ENCODE measurements around the gene SLIT2.

SLIT2 gene

DNA sequence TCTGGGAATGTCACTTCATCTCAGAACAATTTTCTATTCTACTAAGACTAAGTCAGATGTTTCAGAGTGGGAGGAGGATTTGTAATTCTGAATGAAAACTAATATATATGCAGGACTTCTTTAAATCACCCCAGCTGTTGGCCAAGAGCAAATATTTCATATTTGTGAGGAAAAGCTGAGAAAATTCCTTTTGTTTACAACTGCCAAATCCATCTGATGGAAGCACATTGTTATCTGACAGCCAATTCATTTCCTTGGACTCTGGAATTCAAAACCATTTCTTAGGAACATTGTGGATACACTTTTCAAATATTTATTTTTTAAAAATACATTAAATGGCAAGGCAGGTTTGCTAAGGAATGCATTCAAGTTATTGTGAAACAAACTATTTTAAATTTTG, 8.0 kb downstream of the SLIT2 start:
- Histone ChIP-seq H3K23ac (ENCODE audit: low read length) (no peak overlapping the region), H2AFZ (ENCODE audit: insufficient read depth, low read length, poor library complexity) (no peak overlapping the region), H4K91ac (ENCODE audit: low read depth, low read length) (no peak overlapping the region), H3K79me1 (ENCODE audit: low read length) (peaks cover under 1% of the 10 kb centered on the region), H4K8ac (ENCODE audit: low read depth, low read length) (no peak overlapping the region), H2BK12ac (ENCODE audit: low read length) (no peak overlapping the region), H3K4ac (ENCODE audit: low read depth, low read length) (no peak overlapping the region), H2BK120ac (ENCODE audit: insufficient read depth, low read length, poor library complexity) (no peak overlapping the region), H2AK5ac (ENCODE audit: low read length) (no peak overlapping the region), H3K18ac (ENCODE audit: low read length) (no peak overlapping the region), H3K4me1 (ENCODE audit: control insufficient read depth in 1 of 2, insufficient read depth in 2 of 2, low read length in 2 of 2) (peaks cover 5 to 7% of the 10 kb centered on the region in 2 experiments), H3K36me3 (ENCODE audit: control insufficient read depth in 1 of 2, insufficient read depth in 2 of 2, low read length in 2 of 2) (no peaks in the 10 kb centered on the region), H3K4me2 (ENCODE audit: low read length) (no peak overlapping the region), H3K79me2 (ENCODE audit: control insufficient read depth, insufficient read depth, low read length, poor library complexity) (no peaks in the 10 kb centered on the region), H2BK5ac (ENCODE audit: low read depth, low read length, poor library complexity) (no peak overlapping the region), H3K9ac (ENCODE audit: low read length) (no peak overlapping the region), H3K9me3 (ENCODE audit: insufficient read depth, low read depth, low read length) (no peaks in the 10 kb centered on the region), H3K27ac (ENCODE audit: low read depth, low read length) (no peak overlapping the region), H4K12ac (ENCODE audit: low read depth, low read length) (no peak overlapping the region), H3K14ac (ENCODE audit: low read length) (no peak overlapping the region), H3K4me3 (ENCODE audit: low read depth, low read length) (no peak overlapping the region), H3K27me3 (ENCODE audit: insufficient read depth, low read length) (peaks cover 5% of the 10 kb centered on the region)
- no peak for DNase-seq

GRCh38 chr4:20260821-20261220, 9.1 kb downstream of the SLIT2 start:
- Histone ChIP-seq H3K14ac (ENCODE audit: low read length) (no peak overlapping the region), H2BK120ac (ENCODE audit: insufficient read depth, low read length, poor library complexity) (no peak overlapping the region), H3K23ac (ENCODE audit: low read length) (no peak overlapping the region), H3K4me2 (ENCODE audit: low read length) (no peak overlapping the region), H2BK5ac (ENCODE audit: low read depth, low read length, poor library complexity) (no peak overlapping the region), H3K9ac (ENCODE audit: low read length) (no peak overlapping the region), H3K4me3 (ENCODE audit: low read depth, low read length) (no peak overlapping the region), H3K4ac (ENCODE audit: low read depth, low read length) (no peak overlapping the region), H4K91ac (ENCODE audit: low read depth, low read length) (no peak overlapping the region), H3K4me1 (ENCODE audit: control insufficient read depth in 1 of 2, insufficient read depth in 2 of 2, low read length in 2 of 2) (no peaks in the 10 kb centered on the region), H3K27me3 (ENCODE audit: insufficient read depth, low read length) (no peaks in the 10 kb centered on the region), H3K79me1 (ENCODE audit: low read length) (no peaks in the 10 kb centered on the region), H2AFZ (ENCODE audit: insufficient read depth, low read length, poor library complexity) (no peak overlapping the region), H3K18ac (ENCODE audit: low read length) (no peak overlapping the region), H3K9me3 (ENCODE audit: insufficient read depth, low read depth, low read length) (no peaks in the 10 kb centered on the region), H3K27ac (ENCODE audit: low read depth, low read length) (no peak overlapping the region), H2BK12ac (ENCODE audit: low read length) (no peak overlapping the region), H4K12ac (ENCODE audit: low read depth, low read length) (no peak overlapping the region), H2AK5ac (ENCODE audit: low read length) (no peak overlapping the region), H4K8ac (ENCODE audit: low read depth, low read length) (no peak overlapping the region), H3K79me2 (ENCODE audit: control insufficient read depth, insufficient read depth, low read length, poor library complexity) (no peaks in the 10 kb centered on the region), H3K36me3 (ENCODE audit: control insufficient read depth in 1 of 2, insufficient read depth in 2 of 2, low read length in 2 of 2) (no peaks in the 10 kb centered on the region)
- no peak for DNase-seq
- no CpG with 5 or more reads among the region's 2 CpGs for WGBS (ENCODE audit: extremely low coverage, insufficient coverage, insufficient read length)

DNA sequence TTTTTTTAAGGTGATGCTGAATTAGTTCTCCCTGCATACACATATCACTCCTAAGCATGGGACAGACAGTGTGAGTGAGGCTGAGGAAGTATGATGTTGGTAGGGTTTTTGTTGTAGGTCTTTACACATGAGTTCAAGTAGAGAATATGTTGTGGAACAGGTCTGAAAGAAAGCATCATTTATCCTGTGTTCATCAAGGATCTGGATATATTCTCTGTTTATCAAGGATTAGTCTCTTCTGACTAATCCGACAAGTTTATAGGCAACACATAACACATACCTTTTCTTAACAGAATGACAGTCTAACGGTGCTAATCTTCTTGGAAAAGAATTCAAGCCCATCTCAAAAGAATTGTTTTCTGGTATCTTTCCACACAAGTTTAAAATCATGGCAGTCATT, 10.5 kb downstream of the SLIT2 start:
- H2BK120ac ChIP-seq (ENCODE audit: insufficient read depth, low read length, poor library complexity): no peak overlapping the region
- H3K79me1 ChIP-seq (ENCODE audit: low read length): no peaks in the 10 kb centered on the region
- no peak overlapping the region for H2AK5ac ChIP-seq (ENCODE audit: low read length)
- H3K4ac ChIP-seq (ENCODE audit: low read depth, low read length): no peak overlapping the region
- H2BK5ac ChIP-seq (ENCODE audit: low read depth, low read length, poor library complexity): no peak overlapping the region
- H3K36me3 ChIP-seq (ENCODE audit: control insufficient read depth in 1 of 2, insufficient read depth in 2 of 2, low read length in 2 of 2): no peaks in the 10 kb centered on the region
- no peak overlapping the region for H4K12ac ChIP-seq (ENCODE audit: low read depth, low read length)
- H2BK12ac ChIP-seq (ENCODE audit: low read length): no peak overlapping the region
- H3K9ac ChIP-seq (ENCODE audit: low read length): no peak overlapping the region
- no peak overlapping the region for H3K23ac ChIP-seq (ENCODE audit: low read length)
- no peak overlapping the region for H3K4me3 ChIP-seq (ENCODE audit: low read depth, low read length)
- no peaks in the 10 kb centered on the region for H3K27me3 ChIP-seq (ENCODE audit: insufficient read depth, low read length)
- H4K8ac ChIP-seq (ENCODE audit: low read depth, low read length): no peak overlapping the region
- H3K79me2 ChIP-seq (ENCODE audit: control insufficient read depth, insufficient read depth, low read length, poor library complexity): no peaks in the 10 kb centered on the region
- H3K9me3 ChIP-seq (ENCODE audit: insufficient read depth, low read depth, low read length): no peaks in the 10 kb centered on the region
- no CpG with 5 or more reads among the region's 2 CpGs for WGBS (ENCODE audit: extremely low coverage, insufficient coverage, insufficient read length)
- no peak overlapping the region for H3K4me2 ChIP-seq (ENCODE audit: low read length)
- no peak overlapping the region for H3K18ac ChIP-seq (ENCODE audit: low read length)
- H3K4me1 ChIP-seq (ENCODE audit: control insufficient read depth in 1 of 2, insufficient read depth in 2 of 2, low read length in 2 of 2): no peaks in the 10 kb centered on the region
- peak in 1 of 2 donors; percentile 53 for DNase-seq
- no peak overlapping the region for H3K27ac ChIP-seq (ENCODE audit: low read depth, low read length)
- no peak overlapping the region for H4K91ac ChIP-seq (ENCODE audit: low read depth, low read length)
- H2AFZ ChIP-seq (ENCODE audit: insufficient read depth, low read length, poor library complexity): no peak overlapping the region
- no peak overlapping the region for H3K14ac ChIP-seq (ENCODE audit: low read length)

- Histone ChIP-seq H3K36me3 (ENCODE audit: control insufficient read depth in 1 of 2, insufficient read depth in 2 of 2, low read length in 2 of 2) (no peaks in the 10 kb centered on the region), H3K18ac (ENCODE audit: low read length) (no peak overlapping the region), H3K14ac (ENCODE audit: low read length) (no peak overlapping the region), H2BK12ac (ENCODE audit: low read length) (no peak overlapping the region), H3K4ac (ENCODE audit: low read depth, low read length) (no peak overlapping the region), H3K79me1 (ENCODE audit: low read length) (no peaks in the 10 kb centered on the region), H3K4me2 (ENCODE audit: low read length) (no peak overlapping the region), H2AFZ (ENCODE audit: insufficient read depth, low read length, poor library complexity) (no peak overlapping the region), H2BK5ac (ENCODE audit: low read depth, low read length, poor library complexity) (no peak overlapping the region), H3K27me3 (ENCODE audit: insufficient read depth, low read length) (no peaks in the 10 kb centered on the region), H3K23ac (ENCODE audit: low read length) (no peak overlapping the region), H3K4me3 (ENCODE audit: low read depth, low read length) (no peak overlapping the region), H3K9me3 (ENCODE audit: insufficient read depth, low read depth, low read length) (no peaks in the 10 kb centered on the region), H2AK5ac (ENCODE audit: low read length) (no peak overlapping the region), H3K4me1 (ENCODE audit: control insufficient read depth in 1 of 2, insufficient read depth in 2 of 2, low read length in 2 of 2) (no peaks in the 10 kb centered on the region), H2BK120ac (ENCODE audit: insufficient read depth, low read length, poor library complexity) (no peak overlapping the region), H4K91ac (ENCODE audit: low read depth, low read length) (no peak overlapping the region), H3K9ac (ENCODE audit: low read length) (no peak overlapping the region), H4K8ac (ENCODE audit: low read depth, low read length) (no peak overlapping the region), H3K79me2 (ENCODE audit: control insufficient read depth, insufficient read depth, low read length, poor library complexity) (no peaks in the 10 kb centered on the region), H3K27ac (ENCODE audit: low read depth, low read length) (no peak overlapping the region), H4K12ac (ENCODE audit: low read depth, low read length) (no peak overlapping the region)
- DNase-seq: peak; percentile 74 to 93
Measured at GRCh38 chr4:20264688-20265087, 13.0 kb downstream of the SLIT2 start.

DNA sequence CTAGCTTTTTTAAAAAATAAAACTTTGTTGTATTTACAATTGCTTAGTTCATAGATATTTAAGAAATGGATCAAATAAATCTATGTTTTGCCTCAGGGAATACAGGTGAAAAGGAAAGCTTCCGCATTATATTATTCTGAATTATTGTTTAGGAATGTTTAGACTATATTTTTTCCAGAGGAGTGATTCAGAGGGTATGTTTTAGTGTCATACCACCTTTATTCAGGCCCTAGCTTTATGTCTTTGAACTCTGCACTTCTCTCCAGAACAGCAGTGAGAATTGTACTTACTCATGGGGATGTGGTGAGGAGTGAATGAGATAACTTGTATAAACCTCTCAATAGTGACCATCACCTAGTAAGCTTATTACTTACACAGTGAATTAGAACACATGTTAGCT, 14.0 kb downstream of the SLIT2 start:
- H3K18ac ChIP-seq (ENCODE audit: low read length): no peak overlapping the region
- no CpG with 5 or more reads among the region's 1 CpG for WGBS (ENCODE audit: extremely low coverage, insufficient coverage, insufficient read length)
- H2BK12ac ChIP-seq (ENCODE audit: low read length): no peak overlapping the region
- H4K91ac ChIP-seq (ENCODE audit: low read depth, low read length): no peak overlapping the region
- H4K12ac ChIP-seq (ENCODE audit: low read depth, low read length): no peak overlapping the region
- H3K14ac ChIP-seq (ENCODE audit: low read length): no peak overlapping the region
- H3K36me3 ChIP-seq (ENCODE audit: control insufficient read depth in 1 of 2, insufficient read depth in 2 of 2, low read length in 2 of 2): no peaks in the 10 kb centered on the region
- no peak overlapping the region for H2BK120ac ChIP-seq (ENCODE audit: insufficient read depth, low read length, poor library complexity)
- H3K4me1 ChIP-seq (ENCODE audit: control insufficient read depth in 1 of 2, insufficient read depth in 2 of 2, low read length in 2 of 2): no peaks in the 10 kb centered on the region
- H3K4me2 ChIP-seq (ENCODE audit: low read length): no peak overlapping the region
- H3K27me3 ChIP-seq (ENCODE audit: insufficient read depth, low read length): no peaks in the 10 kb centered on the region
- H2BK5ac ChIP-seq (ENCODE audit: low read depth, low read length, poor library complexity): no peak overlapping the region
- H3K4me3 ChIP-seq (ENCODE audit: low read depth, low read length): no peak overlapping the region
- no peaks in the 10 kb centered on the region for H3K79me2 ChIP-seq (ENCODE audit: control insufficient read depth, insufficient read depth, low read length, poor library complexity)
- no peak overlapping the region for H3K27ac ChIP-seq (ENCODE audit: low read depth, low read length)
- no peak overlapping the region for H3K9ac ChIP-seq (ENCODE audit: low read length)
- H3K79me1 ChIP-seq (ENCODE audit: low read length): no peaks in the 10 kb centered on the region
- no peak overlapping the region for H2AFZ ChIP-seq (ENCODE audit: insufficient read depth, low read length, poor library complexity)
- no peaks in the 10 kb centered on the region for H3K9me3 ChIP-seq (ENCODE audit: insufficient read depth, low read depth, low read length)
- no peak overlapping the region for H2AK5ac ChIP-seq (ENCODE audit: low read length)
- H4K8ac ChIP-seq (ENCODE audit: low read depth, low read length): no peak overlapping the region
- DNase-seq: peak in 1 of 2 donors; percentile 52
- no peak overlapping the region for H3K23ac ChIP-seq (ENCODE audit: low read length)
- no peak overlapping the region for H3K4ac ChIP-seq (ENCODE audit: low read depth, low read length)

All from trophoblast cell (in vitro differentiated cells and primary cell).